Heart left ventricle (tissue), 13 donors: ENCODE measurements around the gene ERBB4.
"Not testable (repeated sequence)": the region's sequence is repeated elsewhere in the genome, so short reads cannot be mapped to it uniquely, and the experiment has no call there.

Experiments
- POLR2A ChIP-seq, 2 donors: fragments of 450-650 bp; IDR thresholded peaks; one replicate each; pipeline ENCODE4 v1.6.1; 2017; ENCODE audit warnings: antibody characterized with exemption in 2 of 2, mild to moderate bottlenecking in 2 of 2, moderate library complexity in 2 of 2
- TF ChIP-seq, protein P1 (sequence below), 12 donors: fragments of 200-600 bp; sonication (generic) in 4 of 12; IDR thresholded peaks; one replicate each; pipeline versions ENCODE4 v1.5.0 to v1.8.0; 2018 to 2022; ENCODE audit warnings: antibody characterized with exemption in 12 of 12, mild to moderate bottlenecking in 5 of 12
- donor health status: ischemic (EF 13 %, LVEDD 7.1; RV severe dilation, severe dysfunction).
- donor health status: DM: no; HTN: yes; CAD: no.
- donor health status: DM: no; HTN: no; CAD: no.
- donor health status: ischemic (EF 25% LVEDD 6.9; RV normal size, moderate dysfunction).
- donor health status: ischemic (EF 25% LVEDD 5.7; RV mildly dilated, moderate dysfunction).
- donor health status: ischemic (EF 35%, LVEDD 5.7; RV mildly dilated, moderate dysfunction).
- donor health status: nonischemic (EF 11% LVEDD 7.7; RV severe dilation, severe dysfunction).
- donor health status: DM: yes; HTN: yes; CAD: no.
- donor health status: PGD.
- donor health status: ischemic (EF 29% LVEDD 5.4; RV normal size, mild dysfunction).
- donor health status: nonischemic (EF 23%, LVEDD 6.1; RV moderate dilation, normal function).

DNA sequence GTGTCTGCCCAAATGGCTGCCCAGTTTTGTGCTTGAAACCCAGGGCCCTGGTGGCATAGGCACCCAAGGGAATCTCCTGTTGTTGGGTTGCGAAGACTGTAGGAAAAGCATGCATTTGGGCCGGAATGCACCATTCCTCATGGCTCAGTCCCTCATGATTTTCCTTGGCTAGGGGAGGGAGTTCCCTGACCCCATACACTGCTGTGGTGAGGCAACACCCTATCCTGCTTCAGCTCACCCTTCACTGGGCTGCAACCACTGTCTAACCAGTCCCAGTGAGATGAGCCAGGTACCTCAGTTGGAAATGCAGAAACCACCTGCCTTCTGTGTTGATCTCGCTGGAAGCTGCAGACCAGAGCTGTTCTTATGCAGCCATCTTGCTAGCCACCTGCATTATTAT, 300.4 kb downstream of the ERBB4 start:
- TF ChIP-seq, protein P1, sequence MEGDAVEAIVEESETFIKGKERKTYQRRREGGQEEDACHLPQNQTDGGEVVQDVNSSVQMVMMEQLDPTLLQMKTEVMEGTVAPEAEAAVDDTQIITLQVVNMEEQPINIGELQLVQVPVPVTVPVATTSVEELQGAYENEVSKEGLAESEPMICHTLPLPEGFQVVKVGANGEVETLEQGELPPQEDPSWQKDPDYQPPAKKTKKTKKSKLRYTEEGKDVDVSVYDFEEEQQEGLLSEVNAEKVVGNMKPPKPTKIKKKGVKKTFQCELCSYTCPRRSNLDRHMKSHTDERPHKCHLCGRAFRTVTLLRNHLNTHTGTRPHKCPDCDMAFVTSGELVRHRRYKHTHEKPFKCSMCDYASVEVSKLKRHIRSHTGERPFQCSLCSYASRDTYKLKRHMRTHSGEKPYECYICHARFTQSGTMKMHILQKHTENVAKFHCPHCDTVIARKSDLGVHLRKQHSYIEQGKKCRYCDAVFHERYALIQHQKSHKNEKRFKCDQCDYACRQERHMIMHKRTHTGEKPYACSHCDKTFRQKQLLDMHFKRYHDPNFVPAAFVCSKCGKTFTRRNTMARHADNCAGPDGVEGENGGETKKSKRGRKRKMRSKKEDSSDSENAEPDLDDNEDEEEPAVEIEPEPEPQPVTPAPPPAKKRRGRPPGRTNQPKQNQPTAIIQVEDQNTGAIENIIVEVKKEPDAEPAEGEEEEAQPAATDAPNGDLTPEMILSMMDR (IDR thresholded peaks at IDR 0.05) = not testable (repeated sequence)
- not testable (repeated sequence) for TF ChIP-seq POLR2A (IDR thresholded peaks at IDR 0.05)
